ENCODE data around the gene TRABD.

The TRABD gene

DNA sequence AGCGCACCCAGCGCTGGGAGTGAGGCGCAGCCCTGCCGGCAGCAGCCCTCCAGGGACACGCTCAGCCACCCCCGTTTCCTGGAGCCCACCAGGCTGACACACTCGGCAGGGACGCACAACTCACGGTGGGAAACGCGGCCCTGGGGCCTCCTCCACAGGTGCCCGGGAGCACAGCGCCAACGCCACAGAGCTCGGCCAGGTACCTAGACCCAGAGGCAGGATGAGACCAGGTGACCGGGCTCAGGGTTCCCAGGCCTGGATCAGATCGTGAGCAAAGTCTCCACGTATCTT lies 41.1 kb downstream of the TRABD start:
- Histone ChIP-seq H3K36me3 (ENCODE audit: insufficient read depth, low read length) (peaks cover 37% of the 10 kb centered on the region; the same call in 1 of the 2 replicates), H3K9ac (ENCODE audit: low read depth, low read length, poor library complexity, severe bottlenecking) (no peak overlapping the region), H4K20me1 (ENCODE audit: insufficient read depth, low read length, poor library complexity, severe bottlenecking) (no peaks in the 10 kb centered on the region), H3K27me3 (ENCODE audit: insufficient read depth, low read length, poor library complexity, severe bottlenecking) (no peaks in the 10 kb centered on the region), H3K9me3 (ENCODE audit: insufficient read depth, low read depth, low read length) (no peaks in the 10 kb centered on the region), H3K79me2 (ENCODE audit: insufficient read depth, low read length) (no peaks in the 10 kb centered on the region), H3K4me2 (ENCODE audit: low read depth, low read length, poor library complexity, severe bottlenecking) (no peak overlapping the region), H3F3A (ENCODE audit: low read depth) (no peaks in the 10 kb centered on the region), H3K4me1 (ENCODE audit: insufficient read depth, low read length, poor library complexity, severe bottlenecking) (no peaks in the 10 kb centered on the region), H3K9me2 (replicated peaks; ENCODE audit: low read depth, low read length) (no peaks in the 10 kb centered on the region), H3K4me3 (ENCODE audit: low read length, poor library complexity, severe bottlenecking) (no peak overlapping the region), H2AFZ (ENCODE audit: low read length) (no peak overlapping the region)
- TF ChIP-seq, protein P1, sequence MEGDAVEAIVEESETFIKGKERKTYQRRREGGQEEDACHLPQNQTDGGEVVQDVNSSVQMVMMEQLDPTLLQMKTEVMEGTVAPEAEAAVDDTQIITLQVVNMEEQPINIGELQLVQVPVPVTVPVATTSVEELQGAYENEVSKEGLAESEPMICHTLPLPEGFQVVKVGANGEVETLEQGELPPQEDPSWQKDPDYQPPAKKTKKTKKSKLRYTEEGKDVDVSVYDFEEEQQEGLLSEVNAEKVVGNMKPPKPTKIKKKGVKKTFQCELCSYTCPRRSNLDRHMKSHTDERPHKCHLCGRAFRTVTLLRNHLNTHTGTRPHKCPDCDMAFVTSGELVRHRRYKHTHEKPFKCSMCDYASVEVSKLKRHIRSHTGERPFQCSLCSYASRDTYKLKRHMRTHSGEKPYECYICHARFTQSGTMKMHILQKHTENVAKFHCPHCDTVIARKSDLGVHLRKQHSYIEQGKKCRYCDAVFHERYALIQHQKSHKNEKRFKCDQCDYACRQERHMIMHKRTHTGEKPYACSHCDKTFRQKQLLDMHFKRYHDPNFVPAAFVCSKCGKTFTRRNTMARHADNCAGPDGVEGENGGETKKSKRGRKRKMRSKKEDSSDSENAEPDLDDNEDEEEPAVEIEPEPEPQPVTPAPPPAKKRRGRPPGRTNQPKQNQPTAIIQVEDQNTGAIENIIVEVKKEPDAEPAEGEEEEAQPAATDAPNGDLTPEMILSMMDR (conservative IDR thresholded peaks at IDR 0.05; ENCODE audit: low read length), result no peak
- TF ChIP-seq EZH2phosphoT487 (IDR thresholded peaks at IDR 0.05; ENCODE audit: borderline replicate concordance), result no peak

DNA sequence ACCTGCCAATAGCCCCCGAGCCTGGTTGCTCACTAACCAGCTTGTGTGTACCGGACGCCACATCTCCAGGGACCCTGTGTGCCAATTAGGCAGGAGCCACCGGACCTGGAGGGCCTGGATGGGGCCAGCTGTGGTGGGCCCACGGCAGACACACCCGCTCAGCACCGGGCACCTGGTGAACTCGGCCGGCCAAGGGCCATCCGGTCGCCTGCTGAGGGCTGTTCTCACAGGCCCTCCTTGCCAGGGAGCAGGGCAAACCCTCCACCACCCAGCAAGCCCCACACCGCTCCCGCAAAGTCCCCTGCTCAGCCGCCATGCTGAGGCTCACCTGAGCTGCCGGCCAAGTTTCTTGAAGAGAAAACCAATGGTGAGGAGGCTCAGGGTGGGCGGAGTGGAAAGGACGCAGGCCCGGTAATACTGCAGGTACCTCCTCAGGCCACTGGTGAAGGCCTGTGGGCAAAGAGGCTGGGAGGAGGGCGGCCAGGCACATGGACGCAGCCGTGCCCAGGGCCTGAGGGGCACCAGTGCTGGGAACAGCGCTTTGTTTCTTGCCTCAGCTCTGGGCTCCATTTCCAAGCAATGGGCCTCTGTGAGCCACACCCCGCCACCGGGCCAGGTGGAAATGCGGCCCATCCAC lies 42.0 kb downstream of the TRABD start:
- peaks cover 31% of the 10 kb centered on the region; the same call in 1 of the 2 replicates for H3K36me3 ChIP-seq (ENCODE audit: insufficient read depth, low read length)
- H3K4me3 ChIP-seq (ENCODE audit: low read length, poor library complexity, severe bottlenecking), result no peak overlapping the region
- no peaks in the 10 kb centered on the region for H3K27me3 ChIP-seq (ENCODE audit: insufficient read depth, low read length, poor library complexity, severe bottlenecking)
- no peak overlapping the region for H3K4me2 ChIP-seq (ENCODE audit: low read depth, low read length, poor library complexity, severe bottlenecking)
- H3K9ac ChIP-seq (ENCODE audit: low read depth, low read length, poor library complexity, severe bottlenecking), result no peak overlapping the region
- no peaks in the 10 kb centered on the region for H3K9me3 ChIP-seq (ENCODE audit: insufficient read depth, low read depth, low read length)
- H4K20me1 ChIP-seq (ENCODE audit: insufficient read depth, low read length, poor library complexity, severe bottlenecking), result no peaks in the 10 kb centered on the region
- H2AFZ ChIP-seq (ENCODE audit: low read length), result no peak overlapping the region
- H3K9me2 ChIP-seq (replicated peaks; ENCODE audit: low read depth, low read length), result no peaks in the 10 kb centered on the region
- H3K79me2 ChIP-seq (ENCODE audit: insufficient read depth, low read length), result no peaks in the 10 kb centered on the region
- TF ChIP-seq, protein P1 (conservative IDR thresholded peaks at IDR 0.05; ENCODE audit: low read length), result no peak
- TF ChIP-seq EZH2phosphoT487 (IDR thresholded peaks at IDR 0.05; ENCODE audit: borderline replicate concordance), result no peak
- H3F3A ChIP-seq (ENCODE audit: low read depth), result no peaks in the 10 kb centered on the region
- no peaks in the 10 kb centered on the region for H3K4me1 ChIP-seq (ENCODE audit: insufficient read depth, low read length, poor library complexity, severe bottlenecking)

DNA sequence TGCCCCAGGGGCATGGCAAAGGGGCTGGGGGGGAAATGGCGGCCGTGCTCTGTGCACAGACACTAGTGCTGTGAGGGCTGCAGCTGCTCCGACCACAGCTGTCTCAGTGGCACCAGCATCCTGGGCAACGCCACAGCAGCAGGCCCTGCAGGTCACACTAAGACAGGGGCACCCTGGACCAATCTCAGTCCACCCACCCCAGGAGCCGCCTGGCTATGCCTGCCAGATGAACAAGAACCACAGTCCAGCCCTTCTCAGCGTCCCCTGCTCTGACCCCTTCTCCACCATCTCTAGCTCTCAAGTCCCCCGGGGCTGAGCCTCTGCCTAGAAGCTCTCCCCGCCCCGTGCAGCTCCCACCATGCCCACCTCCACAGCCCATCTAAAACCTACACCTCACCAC lies 42.7 kb downstream of the TRABD start:
- Histone ChIP-seq H3K4me2 (ENCODE audit: low read depth, low read length, poor library complexity, severe bottlenecking) (no peak overlapping the region), H3K9me3 (ENCODE audit: insufficient read depth, low read depth, low read length) (no peaks in the 10 kb centered on the region), H3K4me3 (ENCODE audit: low read length, poor library complexity, severe bottlenecking) (no peak overlapping the region), H2AFZ (ENCODE audit: low read length) (no peak overlapping the region), H3K79me2 (ENCODE audit: insufficient read depth, low read length) (no peaks in the 10 kb centered on the region), H4K20me1 (ENCODE audit: insufficient read depth, low read length, poor library complexity, severe bottlenecking) (no peaks in the 10 kb centered on the region), H3K4me1 (ENCODE audit: insufficient read depth, low read length, poor library complexity, severe bottlenecking) (no peaks in the 10 kb centered on the region), H3K36me3 (ENCODE audit: insufficient read depth, low read length) (peaks cover 29% of the 10 kb centered on the region; the same call in 1 of the 2 replicates), H3K9me2 (replicated peaks; ENCODE audit: low read depth, low read length) (no peaks in the 10 kb centered on the region), H3K27me3 (ENCODE audit: insufficient read depth, low read length, poor library complexity, severe bottlenecking) (no peaks in the 10 kb centered on the region), H3K9ac (ENCODE audit: low read depth, low read length, poor library complexity, severe bottlenecking) (no peak overlapping the region), H3F3A (ENCODE audit: low read depth) (no peaks in the 10 kb centered on the region)
- TF ChIP-seq EZH2phosphoT487 (IDR thresholded peaks at IDR 0.05; ENCODE audit: borderline replicate concordance), result no peak
- TF ChIP-seq, protein P1 (conservative IDR thresholded peaks at IDR 0.05; ENCODE audit: low read length), result no peak

Data from Loucy (cell line).